ENCODE results near the gene RAPGEF4. TPM values are rescaled to one million over a fixed set of nuclear protein-coding genes. Genes with fewer than 3 reads are reported as not detected.

The RAPGEF4 gene
- total RNA-seq, 1 donor from 2014 or later: 1.5 TPM

GRCh38 chr2:172894689-172895387 lies 159.2 kb downstream of the RAPGEF4 start:
- DNase-seq (ENCODE audit: low read depth): no peak

GRCh38 chr2:172896661-172897081 lies 161.0 kb downstream of the RAPGEF4 start:
- DNase-seq (ENCODE audit: low read depth): no peak

GRCh38 chr2:172900871-172901270 lies 165.2 kb downstream of the RAPGEF4 start:
- DNase-seq (ENCODE audit: low read depth): no peak

- no peak for DNase-seq (ENCODE audit: low read depth)
These were observed 166.3 kb downstream of the RAPGEF4 start for GRCh38 chr2:172901913-172902312.

- no peak for DNase-seq (ENCODE audit: low read depth)
These were observed 168.6 kb downstream of the RAPGEF4 start for GRCh38 chr2:172904236-172904635.

- DNase-seq (ENCODE audit: low read depth): no peak
These were observed 170.5 kb downstream of the RAPGEF4 start for GRCh38 chr2:172905937-172906811.

GRCh38 chr2:172908275-172908674 lies 172.6 kb downstream of the RAPGEF4 start:
- no peak for DNase-seq (ENCODE audit: low read depth)

GRCh38 chr2:172909454-172909853 lies 173.8 kb downstream of the RAPGEF4 start:
- no peak for DNase-seq (ENCODE audit: low read depth)

GRCh38 chr2:172912266-172912665 lies 176.6 kb downstream of the RAPGEF4 start:
- no peak for DNase-seq (ENCODE audit: low read depth)

- no peak for DNase-seq (ENCODE audit: low read depth)
These were observed 178.8 kb downstream of the RAPGEF4 start for GRCh38 chr2:172914341-172915008.

- no peak for DNase-seq (ENCODE audit: low read depth)
These were observed 182.1 kb downstream of the RAPGEF4 start for GRCh38 chr2:172917716-172918115.

- no peak for DNase-seq (ENCODE audit: low read depth)
These were observed 184.1 kb downstream of the RAPGEF4 start for GRCh38 chr2:172919732-172920131.

- no peak for DNase-seq (ENCODE audit: low read depth)
These were observed 186.0 kb downstream of the RAPGEF4 start for GRCh38 chr2:172921532-172922236.

- no peak for DNase-seq (ENCODE audit: low read depth)
These were observed 186.7 kb downstream of the RAPGEF4 start for GRCh38 chr2:172922306-172922705.

- no peak for DNase-seq (ENCODE audit: low read depth)
These were observed 187.2 kb downstream of the RAPGEF4 start for GRCh38 chr2:172922815-172923214.

GRCh38 chr2:172924097-172924660 lies 188.5 kb downstream of the RAPGEF4 start:
- no peak for DNase-seq (ENCODE audit: low read depth)

GRCh38 chr2:172925600-172925999 lies 190.0 kb downstream of the RAPGEF4 start:
- no peak for DNase-seq (ENCODE audit: low read depth)

- DNase-seq (ENCODE audit: low read depth): no peak
These were observed 191.4 kb downstream of the RAPGEF4 start for GRCh38 chr2:172926785-172927640.

- no peak for DNase-seq (ENCODE audit: low read depth)
These were observed 192.2 kb downstream of the RAPGEF4 start for GRCh38 chr2:172927641-172928357.

Measured in myocyte (in vitro differentiated cells).